BE2C (cell line): ENCODE data around the gene SGCG.

Experiments
- DNase-seq: peaks from one replicate; pipeline ENCODE4 v3.0.0-alpha.2; 2020
- H3K27me3 ChIP-seq: fragments of 250-450 bp; sonication (Bioruptor Pico); 2 replicates; pipeline ENCODE4 v1.5.1; 2020; ENCODE audit warnings: mild to moderate bottlenecking
- H3K36me3 ChIP-seq: fragments of 250-450 bp; sonication (Bioruptor Pico); 2 replicates; pipeline ENCODE4 v1.5.1; 2020; ENCODE audit warnings: mild to moderate bottlenecking
- H3K4me1 ChIP-seq: fragments of 250-450 bp; sonication (Bioruptor Pico); 2 replicates; pipeline ENCODE4 v1.5.1; 2020
- H3K4me3 ChIP-seq: 2 replicates; pipeline ENCODE4 v1.5.1; 2011; ENCODE audit warnings: low read depth, low read length
- H3K9me3 ChIP-seq: fragments of 250-450 bp; sonication (Bioruptor Pico); 2 replicates; pipeline ENCODE4 v1.5.1; 2020
- CTCF ChIP-seq: IDR thresholded peaks from 2 replicates; pipeline ENCODE4 v1.5.1; 2012; ENCODE audit warnings: mild to moderate bottlenecking, low read depth, low read length

SGCG gene

GRCh38 chr13:23359882-23360281, 179.1 kb downstream of the SGCG start:
- Histone ChIP-seq H3K27me3 (no peaks in the 10 kb centered on the region), H3K4me1 (no peaks in the 10 kb centered on the region; the same call in 1 of the 2 replicates), H3K36me3 (peaks cover 53% of the 10 kb centered on the region), H3K9me3 (no peaks in the 10 kb centered on the region), H3K4me3 (no peak overlapping the region)
- no peak for DNase-seq
- no peak for TF ChIP-seq CTCF

GRCh38 chr13:23365652-23366051, 184.9 kb downstream of the SGCG start:
- TF ChIP-seq CTCF = no peak
- H3K27me3 ChIP-seq = no peaks in the 10 kb centered on the region
- no peak overlapping the region for H3K4me3 ChIP-seq
- DNase-seq = no peak
- H3K9me3 ChIP-seq = no peaks in the 10 kb centered on the region
- H3K4me1 ChIP-seq = no peaks in the 10 kb centered on the region
- peaks cover 81% of the 10 kb centered on the region for H3K36me3 ChIP-seq

GRCh38 chr13:23367907-23368306, 187.1 kb downstream of the SGCG start:
- Histone ChIP-seq H3K27me3 (no peaks in the 10 kb centered on the region), H3K4me1 (no peaks in the 10 kb centered on the region), H3K9me3 (no peaks in the 10 kb centered on the region), H3K4me3 (no peak overlapping the region), H3K36me3 (peaks cover 69% of the 10 kb centered on the region)
- no peak for TF ChIP-seq CTCF
- DNase-seq = no peak

GRCh38 chr13:23372264-23372906, 191.6 kb downstream of the SGCG start:
- no peak for DNase-seq

More at GRCh38 chr13:23372264-23372906, 191.6 kb downstream of the SGCG start:
- Histone ChIP-seq H3K4me1 (no peaks in the 10 kb centered on the region), H3K9me3 (no peaks in the 10 kb centered on the region), H3K27me3 (no peaks in the 10 kb centered on the region), H3K4me3 (no peak overlapping the region), H3K36me3 (peaks cover 32% of the 10 kb centered on the region)
- TF ChIP-seq CTCF = no peak
